Endothelial cell of umbilical vein (primary cell): ENCODE results near the gene CCIN.

Experiments used
- CTCF ChIP-seq, 2 donors: IDR thresholded peaks; 1 replicate in 1 of 2; 2 replicates in 1 of 2; pipeline ENCODE4 v1.5.1; 2011; ENCODE audit warnings: low read length in 2 of 2, mild to moderate bottlenecking in 2 of 2, moderate library complexity in 2 of 2, control low read depth in 1 of 2, inconsistent platforms in 1 of 2, low read depth in 1 of 2; ENCODE audit not compliant: insufficient read depth in 1 of 2; ENCODE audit errors: extremely low read depth in 1 of 2
- EZH2 ChIP-seq: IDR thresholded peaks from 2 replicates; pipeline ENCODE4 v1.6.1; 2012; ENCODE audit warnings: borderline replicate concordance, low read depth, mild to moderate bottlenecking, moderate library complexity, low read length, inconsistent platforms; ENCODE audit not compliant: severe bottlenecking
- POLR2A ChIP-seq: IDR thresholded peaks from 2 replicates; pipeline ENCODE4 v1.6.1; 2012; ENCODE audit warnings: low read depth, mild to moderate bottlenecking, control low read depth, low read length
- POLR2AphosphoS5 ChIP-seq: IDR thresholded peaks from 2 replicates; pipeline ENCODE4 v1.6.1; 2012; ENCODE audit warnings: low read depth, mild to moderate bottlenecking, control low read depth, low read length, moderate library complexity; ENCODE audit not compliant: insufficient read depth

- no peak for TF ChIP-seq CTCF (IDR thresholded peaks at IDR 0.05; ENCODE audit: extremely low read depth in 1 of 2, insufficient read depth in 1 of 2, low read depth in 1 of 2, low read length in 2 of 2)
- no peak for TF ChIP-seq EZH2
- no peak for TF ChIP-seq POLR2A
- no peak for TF ChIP-seq POLR2AphosphoS5
Measured at GRCh38 chr9:36158122-36158521, 11.1 kb upstream of the CCIN start.
